Omental fat pad (tissue), 4 donors: Measurements from ENCODE around the gene TREM2. TPM values are rescaled to one million over a fixed set of nuclear protein-coding genes. Genes with fewer than 3 reads are reported as not detected.

ENCODE experiments used
- ATAC-seq: fragments of 150-250 bp; one replicate; pipeline ENCODE4 v1.9.1; 2016; ENCODE audit warnings: mild to moderate bottlenecking, moderate library complexity; ENCODE audit not compliant: low FRiP score
- DNase-seq: peaks from one replicate; pipeline ENCODE4 v3.0.0-alpha.2; 2019; ENCODE audit warnings: low spot score
- CTCF ChIP-seq, 3 donors: fragments of 450-650 bp; IDR thresholded peaks; one replicate each; pipeline ENCODE4 v1.5.1; 2016 to 2017; ENCODE audit warnings: antibody characterized with exemption in 3 of 3, mild to moderate bottlenecking in 3 of 3, moderate library complexity in 2 of 3
- total RNA-seq, 4 donors: library from RNA; depleted of rRNA; stranded (reverse); fragments of >200 nt; gene quantifications; one replicate each; pipeline ENCODE4 v1.1.0, GENCODE V29; 2016

The TREM2 gene
- total RNA-seq, 4 donors from 2014 or later, result 3.1 to 119 (median 6.8) TPM; not detected in 1

- DNase-seq, result no peak
- no peak for ATAC-seq
- no peak for TF ChIP-seq CTCF (IDR thresholded peaks at IDR 0.05)
These were observed 12.2 kb upstream of the TREM2 start for GRCh38 chr6:41175084-41175483.

GRCh38 chr6:41174610-41175009 is 11.7 kb upstream of the TREM2 start:
- no peak for ATAC-seq

GRCh38 chr6:41171908-41172307 is 9.0 kb upstream of the TREM2 start:
- no peak for DNase-seq
- TF ChIP-seq CTCF (IDR thresholded peaks at IDR 0.05), result no peak
- ATAC-seq, result no peak

More at GRCh38 chr6:41174610-41175009, 11.7 kb upstream of the TREM2 start:
- no peak for DNase-seq
- TF ChIP-seq CTCF (IDR thresholded peaks at IDR 0.05), result no peak

- no peak for ATAC-seq
- TF ChIP-seq CTCF (IDR thresholded peaks at IDR 0.05), result no peak
These were observed 7.7 kb upstream of the TREM2 start for GRCh38 chr6:41170547-41171160.

GRCh38 chr6:41167173-41167963 is 4.5 kb upstream of the TREM2 start:
- no peak for DNase-seq
- no peak for ATAC-seq
- no peak for TF ChIP-seq CTCF (IDR thresholded peaks at IDR 0.05)

More at GRCh38 chr6:41170547-41171160, 7.7 kb upstream of the TREM2 start:
- DNase-seq, result no peak

GRCh38 chr6:41164551-41165120 is 1.7 kb upstream of the TREM2 start:
- no peak for ATAC-seq
- DNase-seq, result no peak

More at GRCh38 chr6:41164551-41165120, 1.7 kb upstream of the TREM2 start:
- TF ChIP-seq CTCF (IDR thresholded peaks at IDR 0.05), result no peak
